G401 (cell line): Measurements from ENCODE around the gene COL4A1. TPM values are rescaled to one million over a fixed set of nuclear protein-coding genes. Genes with fewer than 3 reads are reported as not detected.
A peak's percentile ranks its signal among the peaks of the same experiment; 100 is the strongest.

ENCODE experiments used
- DNase-seq: peaks from one replicate; pipeline ENCODE4 v3.0.0-alpha.2; 2015; ENCODE audit warnings: low spot score
- in situ Hi-C: cut with HindIII; loops from 2 replicates; pipeline ENCODE4 v1.10.0; 2016; ENCODE audit warnings: low sequenced_read_pairs, mixed read lengths
- total RNA-seq: library from RNA; depleted of rRNA; stranded (reverse); fragments of >200 nt; shearing (Covaris generic); gene quantifications from 2 replicates; pipeline ENCODE4 v1.2.3, GENCODE V29; 2014

Gene COL4A1
- total RNA-seq, 1 experiment from 2014 or later, result 0.98 TPM

GRCh38 chr13:110232756-110233155 lies 74.2 kb downstream of the COL4A1 start:
- DNase-seq, result no peak
- in situ Hi-C loops, result no loop called here

- in situ Hi-C loops, result no loop called here
These were observed 74.8 kb downstream of the COL4A1 start for GRCh38 chr13:110232142-110232541.

GRCh38 chr13:110231348-110232047 lies 75.5 kb downstream of the COL4A1 start:
- in situ Hi-C loops, result no loop called here
- DNase-seq, result no peak

More at GRCh38 chr13:110232142-110232541, 74.8 kb downstream of the COL4A1 start:
- no peak for DNase-seq

GRCh38 chr13:110230661-110231347 lies 76.2 kb downstream of the COL4A1 start:
- in situ Hi-C loops, result no loop called here
- no peak for DNase-seq

- in situ Hi-C loops, result no loop called here
- DNase-seq, result no peak
These were observed 76.9 kb downstream of the COL4A1 start for GRCh38 chr13:110229905-110230563.

GRCh38 chr13:110228936-110229904 lies 77.7 kb downstream of the COL4A1 start:
- DNase-seq, result no peak
- in situ Hi-C loops, result no loop called here

- DNase-seq, result no peak
- in situ Hi-C loops, result no loop called here
These were observed 78.9 kb downstream of the COL4A1 start for GRCh38 chr13:110227864-110228643.

- in situ Hi-C loops, result no loop called here
- DNase-seq, result no peak
These were observed 79.5 kb downstream of the COL4A1 start for GRCh38 chr13:110227416-110227815.

GRCh38 chr13:110225609-110226574 lies 81.1 kb downstream of the COL4A1 start:
- DNase-seq, result no peak
- in situ Hi-C loops, result no loop called here

GRCh38 chr13:110225003-110225402 lies 82.0 kb downstream of the COL4A1 start:
- in situ Hi-C loops, result no loop called here
- no peak for DNase-seq

- in situ Hi-C loops, result no loop called here
- DNase-seq, result no peak
These were observed 82.4 kb downstream of the COL4A1 start for GRCh38 chr13:110224519-110224918.

- in situ Hi-C loops, result no loop called here
- DNase-seq, result peak; percentile 8
These were observed 85.4 kb downstream of the COL4A1 start for GRCh38 chr13:110221406-110222117.

GRCh38 chr13:110220471-110220870 lies 86.5 kb downstream of the COL4A1 start:
- in situ Hi-C loops, result no loop called here
- DNase-seq, result no peak

- in situ Hi-C loops, result no loop called here
- DNase-seq, result no peak
These were observed 88.3 kb downstream of the COL4A1 start for GRCh38 chr13:110218581-110219201.

GRCh38 chr13:110217811-110218210 lies 89.1 kb downstream of the COL4A1 start:
- in situ Hi-C loops, result no loop called here
- DNase-seq, result no peak

- in situ Hi-C loops, result no loop called here
- no peak for DNase-seq
These were observed 89.9 kb downstream of the COL4A1 start for GRCh38 chr13:110217085-110217484.
